Subcutaneous abdominal adipose tissue (tissue), 5 donors: ENCODE results near the gene CNOT1.

ENCODE experiments used
- H3K27ac ChIP-seq: one replicate; pipeline ENCODE4 v1.7.0; 2013; ENCODE audit warnings: low read depth, mild to moderate bottlenecking, inconsistent platforms, low read length, moderate library complexity
- H3K27me3 ChIP-seq, 5 donors: one replicate each; pipeline ENCODE4 v1.7.0; 2013; ENCODE audit warnings: low read length in 5 of 5, inconsistent platforms in 1 of 5; ENCODE audit not compliant: control insufficient read depth in 5 of 5, insufficient read depth in 4 of 5
- H3K36me3 ChIP-seq, 5 donors: one replicate each; pipeline ENCODE4 v1.7.0; 2013; ENCODE audit warnings: low read length in 5 of 5; ENCODE audit not compliant: control insufficient read depth in 5 of 5, insufficient read depth in 5 of 5
- H3K4me1 ChIP-seq, 5 donors: one replicate each; pipeline ENCODE4 v1.7.0; 2013; ENCODE audit warnings: low read length in 5 of 5, mild to moderate bottlenecking in 3 of 5, moderate library complexity in 1 of 5; ENCODE audit not compliant: control insufficient read depth in 5 of 5, insufficient read depth in 5 of 5
- H3K4me3 ChIP-seq, 5 donors: one replicate each; pipeline ENCODE4 v1.7.0; 2013; ENCODE audit warnings: low read length in 5 of 5, low read depth in 1 of 5
- H3K9ac ChIP-seq, 5 donors: one replicate each; pipeline ENCODE4 v1.7.0; 2013; ENCODE audit warnings: low read length in 5 of 5, mild to moderate bottlenecking in 4 of 5, moderate library complexity in 3 of 5
- H3K9me3 ChIP-seq, 5 donors: one replicate each; pipeline ENCODE4 v1.7.0; 2013; ENCODE audit warnings: low read length in 5 of 5; ENCODE audit not compliant: control insufficient read depth in 5 of 5
- donor health status: healthy.
- donor health status: healthy.
- donor health status: healthy.
- donor health status: healthy.
- donor health status: healthy.

The CNOT1 gene

GRCh38 chr16:58556678-58557077 lies 72.9 kb downstream of the CNOT1 start:
- Histone ChIP-seq H3K4me1 (no peaks in the 10 kb centered on the region), H3K9me3 (no peaks in the 10 kb centered on the region), H3K36me3 (peaks cover 67 to 92% (median 68%) of the 10 kb centered on the region in 5 donors), H3K4me3 (no peak overlapping the region), H3K9ac (no peak overlapping the region), H3K27ac (no peak overlapping the region), H3K27me3 (no peaks in the 10 kb centered on the region)

- H3K27ac ChIP-seq = no peak overlapping the region
- H3K9ac ChIP-seq = no peak overlapping the region
- H3K36me3 ChIP-seq = peaks cover 78 to 96% (median 82%) of the 10 kb centered on the region in 5 donors
- H3K4me1 ChIP-seq = no peaks in the 10 kb centered on the region
- no peaks in the 10 kb centered on the region for H3K27me3 ChIP-seq
- H3K4me3 ChIP-seq = no peak overlapping the region
- H3K9me3 ChIP-seq = no peaks in the 10 kb centered on the region
Observed at GRCh38 chr16:58551496-58551895, 78.1 kb downstream of the CNOT1 start.

- Histone ChIP-seq H3K9me3 (no peaks in the 10 kb centered on the region), H3K4me1 (no peaks in the 10 kb centered on the region), H3K9ac (no peak overlapping the region), H3K4me3 (no peak overlapping the region), H3K27me3 (no peaks in the 10 kb centered on the region), H3K36me3 (peaks cover 79 to 96% (median 84%) of the 10 kb centered on the region in 5 donors), H3K27ac (no peak overlapping the region)
Observed at GRCh38 chr16:58548378-58548777, 81.2 kb downstream of the CNOT1 start.

GRCh38 chr16:58543685-58544084 lies 85.9 kb downstream of the CNOT1 start:
- H3K4me1 ChIP-seq = no peaks in the 10 kb centered on the region
- H3K27me3 ChIP-seq = no peaks in the 10 kb centered on the region
- H3K27ac ChIP-seq = no peak overlapping the region
- H3K4me3 ChIP-seq = no peak overlapping the region
- H3K9ac ChIP-seq = no peak overlapping the region
- peaks cover 79 to 96% (median 89%) of the 10 kb centered on the region in 5 donors for H3K36me3 ChIP-seq
- H3K9me3 ChIP-seq = no peaks in the 10 kb centered on the region

GRCh38 chr16:58542291-58542690 lies 87.3 kb downstream of the CNOT1 start:
- H3K36me3 ChIP-seq = peaks cover 80 to 97% (median 93%) of the 10 kb centered on the region in 5 donors
- no peak overlapping the region for H3K27ac ChIP-seq
- no peaks in the 10 kb centered on the region for H3K9me3 ChIP-seq
- no peaks in the 10 kb centered on the region for H3K27me3 ChIP-seq
- H3K4me1 ChIP-seq = no peaks in the 10 kb centered on the region
- H3K4me3 ChIP-seq = no peak overlapping the region
- no peak overlapping the region for H3K9ac ChIP-seq

GRCh38 chr16:58541711-58542110 lies 87.9 kb downstream of the CNOT1 start:
- no peak overlapping the region for H3K4me3 ChIP-seq
- peaks cover 80 to 97% (median 95%) of the 10 kb centered on the region in 5 donors for H3K36me3 ChIP-seq
- no peaks in the 10 kb centered on the region for H3K27me3 ChIP-seq
- no peaks in the 10 kb centered on the region for H3K9me3 ChIP-seq
- no peak overlapping the region for H3K9ac ChIP-seq
- H3K4me1 ChIP-seq = no peaks in the 10 kb centered on the region
- H3K27ac ChIP-seq = no peak overlapping the region

GRCh38 chr16:58537124-58537906 lies 92.3 kb downstream of the CNOT1 start:
- Histone ChIP-seq H3K4me1 (no peaks in the 10 kb centered on the region), H3K36me3 (peaks cover 71 to 96% (median 91%) of the 10 kb centered on the region in 5 donors), H3K27ac (no peak overlapping the region), H3K9me3 (no peaks in the 10 kb centered on the region), H3K9ac (no peak overlapping the region), H3K4me3 (no peak overlapping the region), H3K27me3 (no peaks in the 10 kb centered on the region)

GRCh38 chr16:58536278-58536677 lies 93.3 kb downstream of the CNOT1 start:
- Histone ChIP-seq H3K4me1 (no peaks in the 10 kb centered on the region), H3K4me3 (no peak overlapping the region), H3K27ac (no peak overlapping the region), H3K9me3 (no peaks in the 10 kb centered on the region), H3K9ac (no peak overlapping the region), H3K36me3 (peaks cover 71 to 96% (median 91%) of the 10 kb centered on the region in 5 donors), H3K27me3 (no peaks in the 10 kb centered on the region)

- Histone ChIP-seq H3K27me3 (no peaks in the 10 kb centered on the region), H3K27ac (no peak overlapping the region), H3K36me3 (peaks cover 73 to 98% (median 91%) of the 10 kb centered on the region in 5 donors), H3K4me1 (no peaks in the 10 kb centered on the region), H3K4me3 (no peak overlapping the region), H3K9ac (no peak overlapping the region), H3K9me3 (no peaks in the 10 kb centered on the region)
Observed at GRCh38 chr16:58535100-58535499, 94.5 kb downstream of the CNOT1 start.

- Histone ChIP-seq H3K27ac (no peak overlapping the region), H3K9me3 (no peaks in the 10 kb centered on the region), H3K4me1 (no peaks in the 10 kb centered on the region), H3K4me3 (no peak overlapping the region), H3K36me3 (peaks cover 74 to 98% (median 89%) of the 10 kb centered on the region in 5 donors), H3K9ac (no peak overlapping the region), H3K27me3 (no peaks in the 10 kb centered on the region)
Observed at GRCh38 chr16:58533751-58534470, 95.7 kb downstream of the CNOT1 start.
